Measurements from ENCODE around the gene AGAP2.

DNA sequence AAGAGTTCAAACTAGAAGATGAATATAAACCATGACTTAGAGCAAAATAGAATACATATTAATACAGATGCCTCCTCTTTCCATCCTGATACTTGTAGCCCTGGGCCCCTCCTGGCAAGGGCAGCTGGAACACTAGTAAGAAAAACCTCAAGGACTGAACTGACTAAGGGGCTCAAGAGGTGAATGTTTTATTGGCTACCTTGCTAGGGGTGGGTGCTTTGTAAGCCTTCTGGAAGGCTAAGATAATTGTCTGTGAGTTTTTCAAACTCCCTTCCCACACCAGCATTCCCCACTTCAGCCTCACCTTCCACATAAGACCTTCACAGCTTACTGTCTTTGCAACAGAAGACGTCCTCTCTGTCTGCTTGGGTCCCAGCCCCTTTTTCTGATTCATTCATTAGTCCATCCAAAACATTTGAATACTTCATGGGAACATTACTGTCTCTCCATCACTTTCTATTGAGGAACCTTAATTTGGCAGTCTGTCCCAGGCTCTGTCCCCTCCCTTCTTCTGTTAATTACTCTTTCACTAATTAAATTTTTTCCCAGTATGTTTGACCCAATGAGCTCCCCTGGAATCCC lies 15.3 kb upstream of the AGAP2 start:
- TF ChIP-seq, protein P1, sequence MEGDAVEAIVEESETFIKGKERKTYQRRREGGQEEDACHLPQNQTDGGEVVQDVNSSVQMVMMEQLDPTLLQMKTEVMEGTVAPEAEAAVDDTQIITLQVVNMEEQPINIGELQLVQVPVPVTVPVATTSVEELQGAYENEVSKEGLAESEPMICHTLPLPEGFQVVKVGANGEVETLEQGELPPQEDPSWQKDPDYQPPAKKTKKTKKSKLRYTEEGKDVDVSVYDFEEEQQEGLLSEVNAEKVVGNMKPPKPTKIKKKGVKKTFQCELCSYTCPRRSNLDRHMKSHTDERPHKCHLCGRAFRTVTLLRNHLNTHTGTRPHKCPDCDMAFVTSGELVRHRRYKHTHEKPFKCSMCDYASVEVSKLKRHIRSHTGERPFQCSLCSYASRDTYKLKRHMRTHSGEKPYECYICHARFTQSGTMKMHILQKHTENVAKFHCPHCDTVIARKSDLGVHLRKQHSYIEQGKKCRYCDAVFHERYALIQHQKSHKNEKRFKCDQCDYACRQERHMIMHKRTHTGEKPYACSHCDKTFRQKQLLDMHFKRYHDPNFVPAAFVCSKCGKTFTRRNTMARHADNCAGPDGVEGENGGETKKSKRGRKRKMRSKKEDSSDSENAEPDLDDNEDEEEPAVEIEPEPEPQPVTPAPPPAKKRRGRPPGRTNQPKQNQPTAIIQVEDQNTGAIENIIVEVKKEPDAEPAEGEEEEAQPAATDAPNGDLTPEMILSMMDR (IDR thresholded peaks at IDR 0.05): no peak
- TF ChIP-seq POLR2A (IDR thresholded peaks at IDR 0.05): no peak
